Measurements from ENCODE around the gene C19orf81.
"Not testable (repeated sequence)": the region's sequence is repeated elsewhere in the genome, so short reads cannot be mapped to it uniquely, and the experiment has no call there.

The C19orf81 gene

DNA sequence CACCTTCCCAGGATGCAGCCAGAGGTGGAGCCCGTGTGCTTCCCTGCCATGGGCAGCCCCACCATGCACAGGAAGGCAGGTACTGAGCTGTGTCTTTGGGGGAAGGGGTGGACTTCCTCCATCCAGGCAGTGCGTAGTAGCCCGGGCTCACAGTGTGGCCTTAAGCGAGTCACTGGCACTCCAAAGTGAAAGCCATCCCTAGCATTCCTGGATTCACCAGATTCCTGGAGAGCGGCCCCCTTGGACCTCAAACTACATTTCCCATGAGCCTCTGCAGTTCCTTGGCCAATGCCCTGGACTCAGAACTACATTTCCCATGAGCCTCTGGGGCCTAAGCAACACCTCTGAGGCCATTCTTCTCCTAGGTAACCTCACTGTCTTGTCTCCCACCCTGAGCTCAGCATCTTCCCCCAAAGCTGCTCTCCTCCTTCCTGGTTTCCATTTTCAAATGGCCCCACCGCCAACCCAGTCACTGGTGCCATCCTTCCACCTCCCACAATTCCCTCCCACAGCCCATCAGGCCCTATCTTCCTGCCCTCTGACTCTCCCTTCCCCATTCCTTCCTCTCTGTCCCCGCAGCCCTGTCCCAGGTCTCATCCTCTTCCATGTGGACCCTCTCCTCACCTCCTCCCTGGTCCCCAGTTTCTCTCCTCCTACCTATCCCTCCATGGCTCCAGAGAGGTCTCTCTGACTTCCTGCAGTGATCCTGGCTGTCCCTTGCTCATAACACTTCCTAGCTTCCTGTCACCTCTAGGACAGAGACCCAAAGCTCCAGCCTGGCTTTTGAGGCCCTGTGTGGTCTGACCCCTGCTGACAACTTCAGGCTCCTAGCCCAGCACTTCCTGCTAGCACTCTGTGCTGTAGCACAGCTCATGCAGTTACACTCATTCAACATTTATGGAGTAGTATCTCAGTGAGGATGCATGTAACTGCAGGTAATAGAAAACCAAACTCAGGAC, at the start of gene C19orf81:
TSS of gene C19orf81 (plus strand) at position 13 of the 959 bp plus-strand sequence. CDS start at position 13, 0 bp downstream.
- H3K4me3 ChIP-seq (replicated peaks in 1 of 2; ENCODE audit: low read depth in 2 of 2, low read length in 2 of 2) = no peak within 1 kb of the TSS
- TF ChIP-seq, protein P1, sequence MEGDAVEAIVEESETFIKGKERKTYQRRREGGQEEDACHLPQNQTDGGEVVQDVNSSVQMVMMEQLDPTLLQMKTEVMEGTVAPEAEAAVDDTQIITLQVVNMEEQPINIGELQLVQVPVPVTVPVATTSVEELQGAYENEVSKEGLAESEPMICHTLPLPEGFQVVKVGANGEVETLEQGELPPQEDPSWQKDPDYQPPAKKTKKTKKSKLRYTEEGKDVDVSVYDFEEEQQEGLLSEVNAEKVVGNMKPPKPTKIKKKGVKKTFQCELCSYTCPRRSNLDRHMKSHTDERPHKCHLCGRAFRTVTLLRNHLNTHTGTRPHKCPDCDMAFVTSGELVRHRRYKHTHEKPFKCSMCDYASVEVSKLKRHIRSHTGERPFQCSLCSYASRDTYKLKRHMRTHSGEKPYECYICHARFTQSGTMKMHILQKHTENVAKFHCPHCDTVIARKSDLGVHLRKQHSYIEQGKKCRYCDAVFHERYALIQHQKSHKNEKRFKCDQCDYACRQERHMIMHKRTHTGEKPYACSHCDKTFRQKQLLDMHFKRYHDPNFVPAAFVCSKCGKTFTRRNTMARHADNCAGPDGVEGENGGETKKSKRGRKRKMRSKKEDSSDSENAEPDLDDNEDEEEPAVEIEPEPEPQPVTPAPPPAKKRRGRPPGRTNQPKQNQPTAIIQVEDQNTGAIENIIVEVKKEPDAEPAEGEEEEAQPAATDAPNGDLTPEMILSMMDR (IDR thresholded peaks at IDR 0.05; ENCODE audit: low read depth, low read length) = no peak
- DNase-seq (ENCODE audit: low read depth in 2 of 2) = peak; percentile 21 to 23

DNA sequence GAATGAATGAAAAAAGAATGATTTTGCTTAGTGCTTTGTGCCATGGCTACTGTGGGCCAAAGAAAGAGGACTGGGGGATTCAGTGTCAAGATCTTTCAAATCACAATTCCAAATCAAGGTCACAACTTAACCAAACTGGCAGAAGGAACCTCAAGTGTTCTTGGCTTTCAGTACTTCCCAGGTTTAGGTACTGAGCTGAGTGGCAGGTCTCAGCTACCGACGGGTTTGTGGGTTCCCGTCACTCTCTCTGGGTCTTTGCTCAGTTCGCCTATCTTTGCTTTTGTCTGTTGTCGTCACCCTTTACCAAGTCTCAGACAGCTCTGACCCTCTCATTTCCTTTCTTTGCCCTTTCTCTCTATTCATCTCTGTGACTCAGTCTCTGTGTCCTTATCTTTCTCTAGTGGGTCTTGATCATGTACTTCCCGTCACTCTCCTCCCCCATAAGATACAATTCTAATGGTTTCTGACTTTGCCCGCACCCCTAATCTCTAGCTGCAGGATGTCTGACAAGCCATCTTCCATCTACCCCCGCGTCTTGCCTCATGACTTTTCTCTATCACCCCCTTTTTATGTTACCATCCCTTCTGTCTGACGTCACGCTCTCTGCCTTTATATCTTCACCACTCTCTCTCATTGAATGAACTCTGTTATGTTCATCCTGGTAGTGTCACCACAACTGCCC, 47.7 kb upstream of the C19orf81 start:
- peak in 1 of 2 donors; percentile 10 for DNase-seq (ENCODE audit: low read depth in 2 of 2)
- no peak overlapping the region for H3K4me3 ChIP-seq (replicated peaks in 1 of 2; ENCODE audit: low read depth in 2 of 2, low read length in 2 of 2)
- TF ChIP-seq, protein P1 (IDR thresholded peaks at IDR 0.05; ENCODE audit: low read depth, low read length) = no peak

DNA sequence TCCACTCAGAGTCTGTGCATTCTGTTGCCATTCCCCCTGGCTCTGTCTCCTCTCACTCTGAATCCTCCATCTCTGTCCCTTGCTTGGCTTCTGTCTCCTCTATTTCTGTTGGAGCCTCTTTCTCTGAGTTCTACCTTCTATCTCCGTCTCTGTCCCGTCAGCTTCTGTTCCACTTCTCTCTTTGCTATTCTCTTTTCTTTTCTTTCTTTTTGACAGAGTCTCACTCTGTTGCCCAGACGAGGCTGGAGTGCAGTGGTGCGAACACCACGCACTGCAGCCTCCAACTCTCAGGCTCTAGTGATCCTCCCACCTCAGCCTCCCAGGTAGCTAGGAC, 47.2 kb upstream of the C19orf81 start:
- DNase-seq (ENCODE audit: low read depth in 2 of 2) = no peak
- no peak overlapping the region for H3K4me3 ChIP-seq (replicated peaks in 1 of 2; ENCODE audit: low read depth in 2 of 2, low read length in 2 of 2)
- TF ChIP-seq, protein P1 (IDR thresholded peaks at IDR 0.05; ENCODE audit: low read depth, low read length) = no peak

DNA sequence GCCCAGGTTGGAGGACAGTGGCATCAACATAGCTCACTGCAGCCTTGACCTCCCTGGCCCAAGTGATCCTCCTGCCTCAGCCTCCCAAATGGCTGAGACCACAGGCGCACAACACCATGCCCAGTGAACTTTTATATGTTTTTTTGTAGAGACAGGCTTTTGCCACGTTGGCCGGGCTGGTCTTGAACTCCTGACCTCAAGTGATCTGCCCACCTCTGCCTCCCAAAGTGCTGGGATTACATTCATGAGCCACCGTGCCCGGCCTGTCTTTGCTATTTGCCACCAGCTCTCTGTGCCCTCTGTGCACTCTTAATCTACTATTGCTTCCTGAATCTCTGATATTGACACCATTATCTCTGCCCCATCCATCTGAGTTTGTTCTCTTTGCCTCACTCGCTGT, 46.7 kb upstream of the C19orf81 start:
- DNase-seq (ENCODE audit: low read depth in 2 of 2) = no peak
- TF ChIP-seq, protein P1 (IDR thresholded peaks at IDR 0.05; ENCODE audit: low read depth, low read length) = no peak

DNA sequence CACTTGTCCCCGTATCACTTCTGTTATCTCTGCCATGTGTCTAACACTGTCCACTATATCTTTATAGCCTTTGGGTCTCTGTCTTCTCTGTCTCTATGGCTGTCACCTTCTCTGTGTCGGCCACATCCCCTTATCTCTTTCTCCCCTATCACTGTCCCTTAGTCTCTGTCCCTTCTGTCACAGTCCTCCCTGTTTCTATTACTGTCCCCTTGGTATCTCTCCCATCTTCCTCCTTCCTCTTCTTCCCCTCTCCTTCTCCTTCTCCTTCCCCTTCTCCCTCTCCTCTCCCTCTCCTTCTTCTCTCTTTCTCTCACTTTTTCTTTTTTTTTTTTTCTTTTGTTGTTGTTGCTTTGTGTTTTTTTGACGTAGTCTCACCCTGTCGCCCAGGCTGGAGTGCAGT, 46.3 kb upstream of the C19orf81 start:
- H3K4me3 ChIP-seq (replicated peaks in 1 of 2; ENCODE audit: low read depth in 2 of 2, low read length in 2 of 2) = no peak overlapping the region
- no peak for DNase-seq (ENCODE audit: low read depth in 2 of 2)
- TF ChIP-seq, protein P1 (IDR thresholded peaks at IDR 0.05; ENCODE audit: low read depth, low read length) = no peak

More for the DNA sequence above, 46.7 kb upstream of the C19orf81 start:
- no peak overlapping the region for H3K4me3 ChIP-seq (replicated peaks in 1 of 2; ENCODE audit: low read depth in 2 of 2, low read length in 2 of 2)

DNA sequence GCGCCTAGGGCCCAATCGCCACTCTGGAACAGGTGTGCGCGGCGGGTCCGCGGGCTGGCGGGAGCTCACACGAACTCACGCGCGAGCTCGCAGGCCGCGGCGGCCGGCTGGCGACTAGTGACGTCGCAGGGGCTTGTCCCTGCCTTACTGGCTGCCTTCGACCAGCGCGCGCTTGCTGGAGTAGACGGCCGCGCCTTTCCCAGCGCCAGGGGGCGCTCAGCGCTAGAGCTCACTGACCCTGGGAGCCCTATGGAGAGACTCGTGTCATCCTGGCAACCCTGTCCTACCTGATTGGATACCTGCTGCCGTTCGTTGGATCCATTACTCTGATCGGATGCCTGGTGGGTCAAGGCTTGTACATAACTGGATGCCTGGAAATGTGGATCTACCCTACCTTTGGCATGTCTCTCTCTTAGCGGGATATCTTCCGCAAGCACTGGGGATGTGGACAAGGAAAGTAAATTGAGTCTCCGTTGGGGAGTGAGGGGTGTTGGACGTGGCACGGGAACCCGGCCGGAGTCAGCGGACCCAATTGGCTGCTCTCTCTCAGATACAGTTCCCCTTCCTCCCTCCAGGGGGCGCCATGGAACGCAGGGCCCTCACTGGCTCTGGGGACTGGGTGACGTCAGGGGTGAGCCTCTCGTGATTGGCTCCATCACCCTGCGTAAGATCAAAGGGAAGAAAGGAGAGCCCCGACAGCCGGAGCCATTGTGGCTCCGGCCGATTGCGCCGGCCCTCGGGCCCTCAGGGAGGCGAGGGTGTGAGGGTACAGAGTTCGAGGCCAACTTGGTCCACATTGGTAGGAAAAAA, 44.8 kb upstream of the C19orf81 start:
- H3K4me3 ChIP-seq (replicated peaks in 1 of 2; ENCODE audit: low read depth in 2 of 2, low read length in 2 of 2); DNase-seq (ENCODE audit: low read depth in 2 of 2): not testable (repeated sequence)

DNA sequence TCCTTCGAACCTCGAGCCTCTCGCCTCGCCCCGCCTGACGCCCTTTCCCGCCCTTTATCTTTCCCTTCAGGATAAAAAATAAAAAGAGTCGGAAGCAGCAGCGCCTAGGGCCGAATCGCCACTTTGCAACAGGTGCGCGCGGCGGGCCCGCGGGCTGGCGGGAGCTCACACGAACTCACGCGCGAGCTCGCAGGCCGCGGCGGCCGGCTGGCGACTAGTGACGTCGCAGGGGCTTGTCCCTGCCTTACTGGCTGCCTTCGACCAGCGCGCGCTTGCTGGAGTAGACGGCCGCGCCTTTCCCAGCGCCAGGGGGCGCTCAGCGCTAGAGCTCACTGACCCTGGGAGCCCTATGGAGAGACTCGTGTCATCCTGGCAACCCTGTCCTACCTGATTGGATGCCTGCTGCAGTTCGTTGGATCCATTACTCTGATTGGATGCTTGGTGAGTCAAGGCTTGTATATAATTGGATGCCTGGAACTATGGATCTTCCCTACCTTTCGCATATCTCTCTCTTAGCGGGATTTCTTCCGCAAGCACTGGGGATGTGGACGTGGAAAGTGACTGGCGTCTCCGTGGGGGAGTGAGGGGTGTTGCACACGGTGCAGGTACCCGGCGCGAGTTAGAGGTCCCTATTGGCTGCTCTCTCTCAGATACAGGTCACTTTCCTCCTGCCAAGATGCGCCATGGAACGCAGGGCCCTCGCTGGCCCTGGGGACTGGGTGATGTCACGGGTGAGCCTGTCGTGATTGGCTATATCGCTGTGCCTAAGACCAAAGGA, 43.0 kb upstream of the C19orf81 start:
- H3K4me3 ChIP-seq (replicated peaks in 1 of 2; ENCODE audit: low read depth in 2 of 2, low read length in 2 of 2); DNase-seq (ENCODE audit: low read depth in 2 of 2): not testable (repeated sequence)
